AG04449 (cell line): ENCODE results near the gene SGTB.

Source experiments
- CTCF ChIA-PET: fragments of 350-600 bp; formaldehyde crosslinking; extraction: SDS; loops from one replicate; lab custom pipeline; 2021; ENCODE audit warnings: antibody characterized with exemption; lab: Yijun Ruan, JAX
- POLR2A ChIA-PET: fragments of 400-600, 350-600 bp; formaldehyde crosslinking; extraction: SDS; loops from one replicate; lab custom pipeline; 2020; ENCODE audit warnings: antibody characterized with exemption, inconsistent platforms; lab: Yijun Ruan, JAX
- DNase-seq: peaks from one replicate; pipeline ENCODE4 v3.0.0-alpha.2; 2010; ENCODE audit warnings: low read depth, low spot score
- H3K4me3 ChIP-seq: 2 replicates; pipeline ENCODE4 v1.5.1; 2011; ENCODE audit warnings: low read depth, mild to moderate bottlenecking, control low read depth, low read length
- CTCF ChIP-seq: IDR thresholded peaks from one replicate; pipeline ENCODE4 v1.5.1; 2011; ENCODE audit warnings: mild to moderate bottlenecking, moderate library complexity, low read length, control low read depth, inconsistent platforms; ENCODE audit not compliant: insufficient read depth; ENCODE audit errors: missing control alignments

Gene SGTB

GRCh38 chr5:65753189-65753588, 31.3 kb upstream of the SGTB start:
- ChIA-PET CTCF (interaction anchor here (1.0 kb wide), 1 partner anchor 12 kb away, joined by 5 read pairs; no protein-coding TSS in a partner anchor), POLR2A (no interaction called here)
- no peak for TF ChIP-seq CTCF
- DNase-seq: no peak
- no peak overlapping the region for H3K4me3 ChIP-seq

- no peak for TF ChIP-seq CTCF
- POLR2A ChIA-PET: no interaction called here
- H3K4me3 ChIP-seq: no peak overlapping the region
- CTCF ChIA-PET: no interaction called here
- DNase-seq: no peak
Observed at GRCh38 chr5:65750938-65751337, 29.0 kb upstream of the SGTB start.

- no peak for DNase-seq
- POLR2A ChIA-PET: no interaction called here
- no peak for TF ChIP-seq CTCF
- H3K4me3 ChIP-seq: no peak overlapping the region
- CTCF ChIA-PET: no interaction called here
Observed at GRCh38 chr5:65749956-65750355, 28.0 kb upstream of the SGTB start.

GRCh38 chr5:65749221-65749844, 27.4 kb upstream of the SGTB start:
- TF ChIP-seq CTCF: no peak
- POLR2A ChIA-PET: no interaction called here
- no peak overlapping the region for H3K4me3 ChIP-seq
- CTCF ChIA-PET: interaction anchor here (1.1 kb wide), 1 partner anchor 8 kb away, joined by 4 read pairs; no protein-coding TSS in a partner anchor
- DNase-seq: no peak

- ChIA-PET POLR2A (no interaction called here), CTCF (interaction anchor here (0.7 to 4.0 kb wide), 17 partner anchors 15 to 297 kb away, joined by 3 to 24 read pairs (median 3); partner anchors contain the start of gene NLN)
- DNase-seq: peak; percentile 58
- peak; percentile 64 for TF ChIP-seq CTCF
- no peak overlapping the region for H3K4me3 ChIP-seq
Observed at GRCh38 chr5:65742565-65743231, 20.8 kb upstream of the SGTB start.

- TF ChIP-seq CTCF: no peak
- no peak for DNase-seq
- CTCF ChIA-PET: no interaction called here
- H3K4me3 ChIP-seq: no peak overlapping the region
- POLR2A ChIA-PET: no interaction called here
Observed at GRCh38 chr5:65739162-65739561, 17.3 kb upstream of the SGTB start.
